CD14-positive monocyte (primary cell): Measurements from ENCODE around the gene MYH7. TPM values are rescaled to one million over a fixed set of nuclear protein-coding genes. Genes with fewer than 3 reads are reported as not detected.

Experiments
- DNase-seq, 3 donors: peaks; one replicate each; pipeline ENCODE4 v3.0.0-alpha.2; 2011 to 2022
- H2AFZ ChIP-seq: 2 replicates; pipeline ENCODE4 v1.6.0; 2012; ENCODE audit warnings: mild to moderate bottlenecking, low read depth, low read length, inconsistent platforms; ENCODE audit not compliant: insufficient read depth, poor library complexity, severe bottlenecking
- H3K27ac ChIP-seq, 2 donors: 1 replicate in 1 of 2; 2 replicates in 1 of 2; pipeline ENCODE4 v1.5.1; 2012 to 2013; ENCODE audit warnings: low read length in 2 of 2, control low read depth in 1 of 2, inconsistent platforms in 1 of 2, low read depth in 1 of 2, mild to moderate bottlenecking in 1 of 2
- H3K27me3 ChIP-seq, 2 donors: one replicate each; pipeline versions ENCODE4 v1.6.0 to v1.6.1; 2011 to 2013; ENCODE audit warnings: low read length in 2 of 2; ENCODE audit not compliant: control insufficient read depth in 2 of 2, insufficient read depth in 2 of 2
- H3K36me3 ChIP-seq, 2 donors: replicated peaks in 1 of 2; 1 replicate in 1 of 2; 2 replicates in 1 of 2; pipeline versions ENCODE4 v1.5.1 to v1.6.1; 2012 to 2013; ENCODE audit warnings: low read length in 2 of 2, control low read depth in 1 of 2, inconsistent platforms in 1 of 2, mild to moderate bottlenecking in 1 of 2; ENCODE audit not compliant: insufficient read depth in 2 of 2, control insufficient read depth in 1 of 2
- H3K4me1 ChIP-seq, 2 donors: 1 replicate in 1 of 2; 2 replicates in 1 of 2; pipeline versions ENCODE4 v1.5.1 to v1.6.1; 2012 to 2013; ENCODE audit warnings: low read length in 2 of 2, control low read depth in 1 of 2, inconsistent platforms in 1 of 2, mild to moderate bottlenecking in 1 of 2, moderate library complexity in 1 of 2; ENCODE audit not compliant: insufficient read depth in 2 of 2, control insufficient read depth in 1 of 2
- H3K4me2 ChIP-seq: replicated peaks from 2 replicates; pipeline ENCODE3; 2012; ENCODE audit warnings: low read length, moderate library complexity, mild to moderate bottlenecking; ENCODE audit not compliant: poor library complexity, severe bottlenecking; ENCODE audit errors: extremely low read depth
- H3K4me3 ChIP-seq, 3 experiments: fragments of 200-600 bp in 1 of 3; sonication (generic) in 1 of 3; replicated peaks in 1 of 3; 1 replicate in 2 of 3; 2 replicates in 1 of 3; pipeline ENCODE4 v1.5.1; 2011 to 2013; ENCODE audit warnings: low read length in 3 of 3, mild to moderate bottlenecking in 3 of 3, control low read depth in 2 of 3, low read depth in 2 of 3, inconsistent platforms in 1 of 3, moderate library complexity in 1 of 3
- H3K79me2 ChIP-seq: 2 replicates; pipeline ENCODE4 v1.6.0; 2012; ENCODE audit warnings: mild to moderate bottlenecking, control low read depth, inconsistent platforms, low read length, moderate library complexity; ENCODE audit not compliant: insufficient read depth
- H3K9ac ChIP-seq: 2 replicates; pipeline ENCODE4 v1.6.0; 2017; ENCODE audit warnings: low read length, mild to moderate bottlenecking; ENCODE audit not compliant: insufficient read depth, poor library complexity, severe bottlenecking
- H3K9me3 ChIP-seq, 2 donors: replicated peaks in 1 of 2; 1 replicate in 1 of 2; 2 replicates in 1 of 2; pipeline versions ENCODE4 v1.5.1 to v1.6.1; 2012 to 2013; ENCODE audit warnings: low read length in 2 of 2, control low read depth in 1 of 2; ENCODE audit not compliant: control insufficient read depth in 1 of 2, insufficient read depth in 1 of 2
- H4K20me1 ChIP-seq: 2 replicates; pipeline ENCODE4 v1.6.0; 2012; ENCODE audit warnings: mild to moderate bottlenecking, low read length, control low read depth, moderate library complexity; ENCODE audit not compliant: insufficient read depth
- H3K27ac Mint-ChIP-seq, 7 donors: one replicate each; pipeline ENCODE4 v1.8.0; 2020; ENCODE audit warnings: mild to moderate bottlenecking in 7 of 7, mixed read lengths in 7 of 7, moderate library complexity in 6 of 7, inconsistent platforms in 2 of 7
- H3K27me3 Mint-ChIP-seq, 3 donors: one replicate each; pipeline ENCODE4 v1.8.0; 2021 to 2022; ENCODE audit warnings: low read depth in 3 of 3, mild to moderate bottlenecking in 3 of 3, mixed read lengths in 3 of 3, moderate library complexity in 3 of 3, inconsistent platforms in 1 of 3
- H3K36me3 Mint-ChIP-seq, 2 donors: one replicate each; pipeline ENCODE4 v1.8.0; 2020; ENCODE audit warnings: mixed read lengths in 2 of 2, inconsistent platforms in 1 of 2, mild to moderate bottlenecking in 1 of 2
- H3K4me1 Mint-ChIP-seq: one replicate; pipeline ENCODE4 v1.8.0; 2020; ENCODE audit warnings: mild to moderate bottlenecking, mixed read lengths
- H3K4me3 Mint-ChIP-seq, 2 donors: one replicate each; pipeline ENCODE4 v1.8.0; 2020; ENCODE audit warnings: mild to moderate bottlenecking in 2 of 2, mixed read lengths in 2 of 2, moderate library complexity in 1 of 2
- H3K9me3 Mint-ChIP-seq, 7 donors: one replicate each; pipeline ENCODE4 v1.8.0; 2020 to 2022; ENCODE audit warnings: mixed read lengths in 7 of 7, mild to moderate bottlenecking in 6 of 7, moderate library complexity in 6 of 7, inconsistent platforms in 2 of 7
- WGBS: methylation state at CpG from one replicate; pipeline ENCODE4 v1.1.5; 2013; ENCODE audit warnings: missing lambda C conversion rate; ENCODE audit not compliant: insufficient coverage; 5-methylcytosine and 5-hydroxymethylcytosine counted together
- intact Hi-C, 2 donors: fragments of 100-400 bp; cut with micrococcal nuclease; formaldehyde crosslinking; loops; one replicate each; pipeline versions ENCODE4 v1.15.0 to v1.15.1; 2023
- polyA plus RNA-seq, 3 donors: library from polyadenylated mRNA; depleted of rRNA in 1 of 3; unstranded in 2 of 3; stranded (reverse) in 1 of 3; fragments of 300-500 nt in 2 of 3; fragments of >200 nt in 1 of 3; fragmentation: Illumina TruSeq in 2 of 3; gene quantifications; 1 replicate in 2 of 3; 2 replicates in 1 of 3; pipeline ENCODE4 v1.2.3, GENCODE V29; 2012 to 2021
- TF ChIP-seq, protein P1 (sequence below): fragments of 200-600 bp; IDR thresholded peaks from one replicate; pipeline ENCODE4 v1.8.0; 2022; ENCODE audit warnings: antibody characterized with exemption, mild to moderate bottlenecking

The MYH7 gene
- polyA plus RNA-seq, 3 donors = not detected

DNA sequence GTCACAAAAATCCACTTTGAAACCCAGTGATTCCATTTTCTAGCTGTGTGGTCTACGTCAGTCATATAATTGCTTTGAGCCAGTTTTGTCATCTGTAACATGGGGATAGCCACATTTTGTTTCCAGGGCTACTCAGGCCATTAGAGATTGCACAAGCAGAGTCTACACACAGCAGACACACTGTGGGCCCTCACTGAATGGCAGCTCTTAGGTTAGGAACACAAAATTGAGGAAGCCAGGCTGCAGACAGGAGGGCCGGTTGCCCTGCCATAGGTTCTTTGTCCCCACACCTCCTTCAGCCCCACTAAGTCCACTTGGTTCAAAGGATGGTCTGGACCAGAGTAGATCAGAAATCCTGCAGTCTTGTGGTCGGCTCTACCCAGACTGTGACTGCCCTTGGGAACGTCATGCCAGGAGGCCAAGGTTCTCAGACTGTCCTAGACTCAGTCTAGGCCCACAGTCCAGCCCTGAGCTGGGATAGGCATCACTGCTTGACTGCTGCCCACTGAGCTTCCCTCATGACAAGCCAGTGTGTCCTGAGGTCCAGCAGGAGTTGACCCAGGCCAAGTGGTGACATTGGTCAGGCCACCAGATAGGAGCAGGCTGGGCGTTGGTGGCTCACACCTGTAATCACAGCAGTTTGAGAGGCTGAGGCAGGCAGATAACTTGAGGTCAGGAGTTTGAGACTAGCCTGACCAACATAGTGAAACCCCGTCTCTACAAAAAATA lies 3.8 kb upstream of the MYH7 start:
- H4K20me1 ChIP-seq = no peaks in the 10 kb centered on the region
- Mint-ChIP-seq H3K4me3 (no peak overlapping the region), H3K27ac (peak overlapping the region in 1 of 7 donors; percentile 37), H3K27me3 (peaks cover 3 to 7% (median 6%) of the 10 kb centered on the region in 3 donors), H3K36me3 (no peaks in the 10 kb centered on the region), H3K4me1 (peaks cover 6% of the 10 kb centered on the region), H3K9me3 (peaks cover 0 to 1% (median 0%) of the 10 kb centered on the region in 7 donors)
- H3K9me3 ChIP-seq = no peaks in the 10 kb centered on the region
- no peak overlapping the region for H3K27ac ChIP-seq
- H3K9ac ChIP-seq = no peak overlapping the region
- H3K4me3 ChIP-seq = no peak overlapping the region
- 97% methylated on average over 6 of the region's 6 CpGs for WGBS
- H3K4me1 ChIP-seq = no peaks in the 10 kb centered on the region
- TF ChIP-seq, protein P1, sequence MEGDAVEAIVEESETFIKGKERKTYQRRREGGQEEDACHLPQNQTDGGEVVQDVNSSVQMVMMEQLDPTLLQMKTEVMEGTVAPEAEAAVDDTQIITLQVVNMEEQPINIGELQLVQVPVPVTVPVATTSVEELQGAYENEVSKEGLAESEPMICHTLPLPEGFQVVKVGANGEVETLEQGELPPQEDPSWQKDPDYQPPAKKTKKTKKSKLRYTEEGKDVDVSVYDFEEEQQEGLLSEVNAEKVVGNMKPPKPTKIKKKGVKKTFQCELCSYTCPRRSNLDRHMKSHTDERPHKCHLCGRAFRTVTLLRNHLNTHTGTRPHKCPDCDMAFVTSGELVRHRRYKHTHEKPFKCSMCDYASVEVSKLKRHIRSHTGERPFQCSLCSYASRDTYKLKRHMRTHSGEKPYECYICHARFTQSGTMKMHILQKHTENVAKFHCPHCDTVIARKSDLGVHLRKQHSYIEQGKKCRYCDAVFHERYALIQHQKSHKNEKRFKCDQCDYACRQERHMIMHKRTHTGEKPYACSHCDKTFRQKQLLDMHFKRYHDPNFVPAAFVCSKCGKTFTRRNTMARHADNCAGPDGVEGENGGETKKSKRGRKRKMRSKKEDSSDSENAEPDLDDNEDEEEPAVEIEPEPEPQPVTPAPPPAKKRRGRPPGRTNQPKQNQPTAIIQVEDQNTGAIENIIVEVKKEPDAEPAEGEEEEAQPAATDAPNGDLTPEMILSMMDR = no peak
- H3K27me3 ChIP-seq = no peaks in the 10 kb centered on the region
- no peak overlapping the region for H2AFZ ChIP-seq
- no peak for DNase-seq
- H3K79me2 ChIP-seq = no peaks in the 10 kb centered on the region
- intact Hi-C loops = no loop called here
- H3K36me3 ChIP-seq = no peaks in the 10 kb centered on the region
- H3K4me2 ChIP-seq = no peak overlapping the region

DNA sequence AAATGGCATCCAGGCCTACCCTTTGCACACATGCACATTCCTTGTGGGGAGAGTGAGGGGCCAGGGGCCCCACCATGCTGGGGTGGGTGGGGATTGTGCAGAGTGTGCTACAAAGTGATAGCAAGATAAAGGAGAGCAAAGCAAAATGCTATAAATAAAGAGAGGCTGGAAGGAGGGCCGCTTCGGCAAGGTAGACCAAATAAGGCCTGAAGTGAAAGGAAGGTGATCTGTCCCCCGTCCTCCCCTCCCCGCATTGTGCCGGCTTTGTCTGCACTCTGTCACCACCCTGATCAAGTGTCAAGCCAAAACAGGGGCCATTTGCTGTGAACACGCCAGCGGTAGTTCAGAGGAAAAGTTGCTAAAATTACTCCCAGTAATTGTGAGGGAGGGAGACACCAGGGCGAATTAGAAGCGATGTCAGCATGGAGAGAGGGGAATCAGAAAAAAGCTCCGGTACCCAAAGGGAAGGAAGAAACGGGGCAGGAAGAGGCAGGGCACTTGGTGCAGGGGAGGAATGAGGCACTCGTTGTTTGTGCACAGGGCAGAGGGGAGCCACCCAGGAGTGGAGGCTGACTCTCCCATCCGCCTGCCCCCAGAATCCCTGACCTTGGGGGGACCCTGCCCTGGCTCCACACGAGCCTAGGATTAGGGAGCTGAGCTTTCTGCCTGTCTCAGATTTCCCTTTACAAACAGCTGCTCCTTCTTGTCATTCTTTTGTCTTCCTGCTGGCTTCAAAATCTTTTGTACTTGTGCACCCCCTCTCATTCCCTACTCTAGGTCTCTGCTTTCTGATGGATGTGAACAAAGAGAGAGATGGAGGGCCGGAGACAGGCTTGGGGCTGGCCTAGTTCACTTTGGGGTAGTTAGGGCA lies 2.9 kb upstream of the MYH7 start:
- 48% methylated on average over 11 of the region's 15 CpGs for WGBS
- H3K27me3 Mint-ChIP-seq = peaks cover 3 to 7% (median 5%) of the 10 kb centered on the region in 3 donors

More for the DNA sequence above, 2.9 kb upstream of the MYH7 start:
- TF ChIP-seq, protein P1 = no peak
- Mint-ChIP-seq H3K4me1 (peaks cover 6% of the 10 kb centered on the region), H3K9me3 (peaks cover 0 to 1% (median 0%) of the 10 kb centered on the region in 7 donors), H3K4me3 (no peak overlapping the region), H3K36me3 (no peaks in the 10 kb centered on the region), H3K27ac (no peak overlapping the region)
- no peaks in the 10 kb centered on the region for H3K79me2 ChIP-seq
- H3K36me3 ChIP-seq = no peaks in the 10 kb centered on the region
- no peaks in the 10 kb centered on the region for H4K20me1 ChIP-seq
- no peaks in the 10 kb centered on the region for H3K27me3 ChIP-seq
- intact Hi-C loops = no loop called here
- H2AFZ ChIP-seq = no peak overlapping the region
- no peak overlapping the region for H3K4me2 ChIP-seq
- H3K4me1 ChIP-seq = no peaks in the 10 kb centered on the region
- no peaks in the 10 kb centered on the region for H3K9me3 ChIP-seq
- no peak overlapping the region for H3K27ac ChIP-seq
- H3K9ac ChIP-seq = no peak overlapping the region
- no peak for DNase-seq
- no peak overlapping the region for H3K4me3 ChIP-seq
